Measurements from ENCODE around the gene THEMIS2. TPM values are rescaled to one million over a fixed set of nuclear protein-coding genes. Genes with fewer than 3 reads are reported as not detected.

The THEMIS2 gene
- total and polyA plus RNA-seq, 2 of the 13 experiments (the other 11 are each of a cell fraction or from before 2014, with no cell fraction given), result 0.38 to 1.5 TPM

- ATAC-seq (peak; percentile 52), FAIRE-seq (no peak), DNase-seq (ENCODE audit: low spot score) (no peak)
- ChIA-PET POLR2A (interaction anchor here (1.1 kb wide), 1 partner anchor 42 kb away, joined by 5 read pairs; the partner anchor contains the start of gene PPP1R8), CTCF (ENCODE audit: low intra/inter-chr PET ratio, low total read pairs) (no interaction called here)
- Histone ChIP-seq H3K27ac (ENCODE audit: extremely low read length, insufficient read depth, low read length) (no peak overlapping the region), H3K79me2 (ENCODE audit: insufficient read depth, low read length) (no peaks in the 10 kb centered on the region), H3K27me3 (ENCODE audit: control insufficient read depth in 1 of 2, insufficient read depth in 2 of 2, low read length in 2 of 2) (peaks cover 0 to 15% of the 10 kb centered on the region in 2 experiments; a peak in 2 of 5 replicates), H2AFZ (ENCODE audit: low read length) (no peak overlapping the region), H3K9ac (ENCODE audit: insufficient read depth, low read depth, low read length) (peak overlapping the region; percentile 24), H3K9me3 (ENCODE audit: low read length) (no peaks in the 10 kb centered on the region), H3K4me3 (replicated peaks in 1 of 3; ENCODE audit: insufficient read depth in 1 of 3, low read depth in 2 of 3, low read length in 3 of 3) (peak overlapping the region; percentile 65 to 80 (median 70)), H3K4me1 (ENCODE audit: insufficient read depth, low read length) (peaks cover 41% of the 10 kb centered on the region), H3K36me3 (replicated peaks in 1 of 2; ENCODE audit: control insufficient read depth in 1 of 2, insufficient read depth in 2 of 2, low read length in 2 of 2) (no peaks in the 10 kb centered on the region), H4K20me1 (ENCODE audit: insufficient read depth, low read length) (no peaks in the 10 kb centered on the region), H3K4me2 (ENCODE audit: low read depth, low read length) (peak overlapping the region; percentile 99)
- in situ Hi-C loops (cut with HindIII; ENCODE audit: extremely low pct_ligation_motif_present, low pct_unique_long_range_greater_than_20kb), result no loop called here
- 11% methylated on average over 20 of the region's 38 CpGs for WGBS (ENCODE audit: low lambda C conversion rate)
- intact Hi-C loops (cut with micrococcal nuclease; ENCODE audit: unreplicated experiment), result no loop called here
- BruUV-seq (replicated peaks), result no TSS peak
- TF ChIP-seq ZNF704 (CRISPR knock-in tag; IDR thresholded peaks at IDR 0.05; ENCODE audit: borderline replicate concordance), result 0 out of 2 replicates have a peak, but pooled peaks have one; percentile 28
- TF ChIP-seq MXD3 (CRISPR knock-in tag; IDR thresholded peaks at IDR 0.05), result peak; percentile 4; the same call in 1 of the 2 replicates
- no peak for TF ChIP-seq MBD4 (IDR thresholded peaks at IDR 0.05; ENCODE audit: borderline replicate concordance, low read length)
- no peak for TF ChIP-seq HHEX (CRISPR knock-in tag; IDR thresholded peaks at IDR 0.05)
- TF ChIP-seq ZFX (CRISPR knock-in tag; IDR thresholded peaks at IDR 0.05; ENCODE audit: low read depth), result peak; percentile 51
- TF ChIP-seq ZMYM3 (CRISPR knock-in tag; IDR thresholded peaks at IDR 0.05), result peak; percentile 91
- peak; percentile 18 for TF ChIP-seq HNRNPLL (IDR thresholded peaks at IDR 0.05; ENCODE audit: low read depth, low read length, poor library complexity, severe bottlenecking)
- no peak for TF ChIP-seq RNF219 (CRISPR knock-in tag; IDR thresholded peaks at IDR 0.05)
- TF ChIP-seq E2F5 (CRISPR knock-in tag; conservative IDR thresholded peaks at IDR 0.05), result 0 out of 2 replicates have a peak, but pooled peaks have one; percentile 16
- TF ChIP-seq HOXA3 (CRISPR knock-in tag; IDR thresholded peaks at IDR 0.05), result peak; percentile 33; the same call in 1 of the 2 replicates
- no peak for TF ChIP-seq NFKBIZ (CRISPR knock-in tag; IDR thresholded peaks at IDR 0.05)
- no peak for TF ChIP-seq KDM2A (CRISPR knock-in tag; IDR thresholded peaks at IDR 0.05; ENCODE audit: borderline replicate concordance, low read depth)
- TF ChIP-seq ZFP36 (IDR thresholded peaks at IDR 0.05; ENCODE audit: borderline replicate concordance, low read depth, low read length, partially characterized antibody), result peak; percentile 85
- 0 out of 2 replicates have a peak, but pooled peaks have one; percentile 23 for TF ChIP-seq KLF15 (CRISPR knock-in tag; IDR thresholded peaks at IDR 0.05; ENCODE audit: borderline replicate concordance)
- TF ChIP-seq ZFY (CRISPR knock-in tag; IDR thresholded peaks at IDR 0.05), result 0 out of 2 replicates have a peak, but pooled peaks have one; percentile 42
- TF ChIP-seq GLMP (CRISPR knock-in tag; IDR thresholded peaks at IDR 0.05; ENCODE audit: borderline replicate concordance), result no peak
- no peak for TF ChIP-seq ZNF253 (CRISPR knock-in tag; IDR thresholded peaks at IDR 0.05; ENCODE audit: borderline replicate concordance)
These were observed 633 bp downstream of the THEMIS2 start for GRCh38 chr1:27872802-27873551.

Data from HepG2 (cell line).